Kidney (tissue), 14 donors: ENCODE measurements around the gene RTP2. TPM values are rescaled to one million over a fixed set of nuclear protein-coding genes. Genes with fewer than 3 reads are reported as not detected.

ENCODE experiments used
- DNase-seq, 5 donors: peaks; one replicate each; pipeline ENCODE4 v3.0.0-alpha.2; 2013 to 2020
- FAIRE-seq: peaks from 2 replicates; lab custom pipeline; 2012; peaks lifted over from hg19 to GRCh38; lab: Jason Lieb, UNC
- H3K27ac ChIP-seq, 2 donors: one replicate each; pipeline ENCODE4 v1.7.0; 2013; ENCODE audit warnings: low read depth in 2 of 2, low read length in 2 of 2, inconsistent platforms in 1 of 2
- H3K27me3 ChIP-seq: one replicate; pipeline ENCODE4 v1.7.1; 2013; ENCODE audit warnings: low read length, inconsistent platforms; ENCODE audit not compliant: control insufficient read depth, insufficient read depth
- H3K36me3 ChIP-seq, 3 donors: one replicate each; pipeline versions ENCODE4 v1.7.0 to v1.7.1; 2013; ENCODE audit warnings: low read length in 3 of 3, control low read depth in 1 of 3, inconsistent platforms in 1 of 3; ENCODE audit not compliant: insufficient read depth in 3 of 3, control insufficient read depth in 2 of 3
- H3K4me1 ChIP-seq, 3 donors: one replicate each; pipeline versions ENCODE4 v1.7.0 to v1.7.1; 2013; ENCODE audit warnings: low read length in 3 of 3, inconsistent platforms in 1 of 3, low read depth in 1 of 3; ENCODE audit not compliant: control insufficient read depth in 2 of 3, insufficient read depth in 2 of 3
- H3K4me3 ChIP-seq, 3 donors: one replicate each; pipeline versions ENCODE4 v1.7.0 to v1.8.1; 2013; ENCODE audit warnings: low read length in 3 of 3, control low read depth in 1 of 3, inconsistent platforms in 1 of 3
- H3K9ac ChIP-seq, 3 donors: one replicate each; pipeline versions ENCODE4 v1.7.0 to v1.7.1; 2013; ENCODE audit warnings: low read length in 3 of 3, control low read depth in 1 of 3, inconsistent platforms in 1 of 3
- H3K9me3 ChIP-seq, 3 donors: one replicate each; pipeline versions ENCODE4 v1.7.0 to v1.7.1; 2013; ENCODE audit warnings: low read length in 3 of 3, control low read depth in 1 of 3, inconsistent platforms in 1 of 3; ENCODE audit not compliant: control insufficient read depth in 2 of 3, insufficient read depth in 1 of 3
- CTCF ChIP-seq: IDR thresholded peaks from 3 replicates; pipeline ENCODE4 v1.5.1; 2012; ENCODE audit warnings: mild to moderate bottlenecking, moderate library complexity, borderline replicate concordance; ENCODE audit not compliant: insufficient read depth; ENCODE audit errors: extremely low read depth
- intact Hi-C: fragments of 100-400 bp; cut with DNase I; formaldehyde crosslinking; loops from one replicate; pipeline ENCODE4 v1.11.1; 2022
- polyA plus RNA-seq: library from polyadenylated mRNA; stranded (reverse); fragments of 350-450 nt; fragmentation: Illumina TruSeq; extraction: RNeasy Lipid Tissue Mini Kit (QIAGEN cat#74804); gene quantifications from one replicate; pipeline ENCODE4 v1.2.3, GENCODE V29; 2014; ENCODE audit warnings: low read depth, low replicate concordance; ENCODE audit not compliant: insufficient read depth
- total RNA-seq: library from RNA; stranded (reverse); fragmentation: NEBNext Ultra II Directional; extraction: Animal tissue kit (Norgen Biotek cat#: 25700); gene quantifications from one replicate; pipeline ENCODE4 v1.2.1, GENCODE V29; 2021
- donor health status: control.
- donor health status: control.
- donor health status: control.
- donor health status: control.
- donor health status: control.
- donor health status: DM: yes; HTN: yes; CAD: no.
- donor health status: Normal renal cell carcinoma (clear cell type).

RTP2 gene
- total and polyA plus RNA-seq, 2 donors from 2014 or later = not detected

- no peak for TF ChIP-seq CTCF
- H3K9ac ChIP-seq = peak overlapping the region; percentile 67 to 90 (median 81)
- intact Hi-C loops = loop anchor here (10.0 kb wide), 1 partner anchor 299 kb away; no protein-coding TSS in a partner anchor
- H3K4me3 ChIP-seq = peak overlapping the region; percentile 73 to 86 (median 83)
- H3K4me1 ChIP-seq = peaks cover 8 to 22% (median 8%) of the 10 kb centered on the region in 3 donors
- no peaks in the 10 kb centered on the region for H3K36me3 ChIP-seq
- H3K27me3 ChIP-seq = no peaks in the 10 kb centered on the region
- FAIRE-seq (no peak), DNase-seq (no peak)
- H3K27ac ChIP-seq = peak overlapping the region; percentile 99
- no peaks in the 10 kb centered on the region for H3K9me3 ChIP-seq
These were observed 43.7 kb upstream of the RTP2 start for GRCh38 chr3:187746059-187746441.

- no peaks in the 10 kb centered on the region for H3K36me3 ChIP-seq
- H3K27me3 ChIP-seq = no peaks in the 10 kb centered on the region
- DNase-seq (peak; percentile 96 to 99 (median 98)), FAIRE-seq (peak; percentile 21)
- H3K9ac ChIP-seq = peak within 1 kb of the TSS; percentile 86 to 98 (median 94)
- TF ChIP-seq CTCF = peak; percentile 14
- H3K4me1 ChIP-seq = peaks cover 8 to 24% (median 9%) of the 10 kb centered on the region in 3 donors
- peak within 1 kb of the TSS; percentile 73 to 93 (median 86) for H3K4me3 ChIP-seq
- H3K27ac ChIP-seq = peak within 1 kb of the TSS; percentile 99
- intact Hi-C loops = loop anchor here (10.0 kb wide), 1 partner anchor 299 kb away; no protein-coding TSS in a partner anchor
- no peaks in the 10 kb centered on the region for H3K9me3 ChIP-seq
These were observed 43.1 kb upstream of the RTP2 start, which contains the start of gene BCL6 for GRCh38 chr3:187745201-187746058. TSS of gene BCL6 (minus strand) at chr3:187745468. CDS start at chr3:187733693, 11,775 bp downstream.

- FAIRE-seq (no peak), DNase-seq (peak; percentile 73 to 90 (median 84))
- peak overlapping the region; percentile 73 to 93 (median 86) for H3K4me3 ChIP-seq
- no peak for TF ChIP-seq CTCF
- intact Hi-C loops = loop anchor here (5.0 to 10.0 kb wide), 2 partner anchors 300 to 1208 kb away; no protein-coding TSS in a partner anchor
- H3K36me3 ChIP-seq = no peaks in the 10 kb centered on the region
- peak overlapping the region; percentile 86 to 98 (median 94) for H3K9ac ChIP-seq
- no peaks in the 10 kb centered on the region for H3K27me3 ChIP-seq
- no peaks in the 10 kb centered on the region for H3K9me3 ChIP-seq
- peaks cover 8 to 24% (median 13%) of the 10 kb centered on the region in 3 donors for H3K4me1 ChIP-seq
- peak overlapping the region; percentile 99 for H3K27ac ChIP-seq
These were observed 42.1 kb upstream of the RTP2 start for GRCh38 chr3:187744169-187745151.
